PC-3 (cell line): ENCODE measurements around the gene ZNF396.

ENCODE experiments used
- EZH2phosphoT487 ChIP-seq: fragments of 300-600 bp; sonication (generic); IDR thresholded peaks from 2 replicates; pipeline ENCODE4 v1.6.1; 2018; ENCODE audit warnings: mild to moderate bottlenecking, antibody characterized with exemption, low read length, borderline replicate concordance
- TF ChIP-seq, protein P1 (sequence below): fragments of 300-600 bp; sonication (generic); conservative IDR thresholded peaks from 2 replicates; pipeline ENCODE4 v1.5.1; 2017; ENCODE audit warnings: antibody characterized with exemption, low read depth, mild to moderate bottlenecking, low read length

- TF ChIP-seq, protein P1, sequence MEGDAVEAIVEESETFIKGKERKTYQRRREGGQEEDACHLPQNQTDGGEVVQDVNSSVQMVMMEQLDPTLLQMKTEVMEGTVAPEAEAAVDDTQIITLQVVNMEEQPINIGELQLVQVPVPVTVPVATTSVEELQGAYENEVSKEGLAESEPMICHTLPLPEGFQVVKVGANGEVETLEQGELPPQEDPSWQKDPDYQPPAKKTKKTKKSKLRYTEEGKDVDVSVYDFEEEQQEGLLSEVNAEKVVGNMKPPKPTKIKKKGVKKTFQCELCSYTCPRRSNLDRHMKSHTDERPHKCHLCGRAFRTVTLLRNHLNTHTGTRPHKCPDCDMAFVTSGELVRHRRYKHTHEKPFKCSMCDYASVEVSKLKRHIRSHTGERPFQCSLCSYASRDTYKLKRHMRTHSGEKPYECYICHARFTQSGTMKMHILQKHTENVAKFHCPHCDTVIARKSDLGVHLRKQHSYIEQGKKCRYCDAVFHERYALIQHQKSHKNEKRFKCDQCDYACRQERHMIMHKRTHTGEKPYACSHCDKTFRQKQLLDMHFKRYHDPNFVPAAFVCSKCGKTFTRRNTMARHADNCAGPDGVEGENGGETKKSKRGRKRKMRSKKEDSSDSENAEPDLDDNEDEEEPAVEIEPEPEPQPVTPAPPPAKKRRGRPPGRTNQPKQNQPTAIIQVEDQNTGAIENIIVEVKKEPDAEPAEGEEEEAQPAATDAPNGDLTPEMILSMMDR, result no peak
- TF ChIP-seq EZH2phosphoT487, result no peak
These were observed 770 bp downstream of the ZNF396 start for GRCh38 chr18:35376393-35376741.
